WTC11 (cell line): ENCODE results near the gene SHC3. TPM values are rescaled to one million over a fixed set of nuclear protein-coding genes. Genes with fewer than 3 reads are reported as not detected.

ENCODE experiments used
- ATAC-seq: fragments of 200-7000 bp; cut with Tn5 transposase; 2 replicates; pipeline ENCODE4 v1.10.0; 2021; ENCODE audit warnings: mild to moderate bottlenecking, moderate library complexity
- CTCF ChIA-PET: fragments of 300-600 bp; sonication (Branson Sonifier 250); formaldehyde crosslinking; loops from one replicate; lab custom pipeline; 2021; ENCODE audit warnings: antibody characterized with exemption; lab: Charles Lee
- POLR2A ChIA-PET: fragments of 350-600 bp; sonication (Branson Sonifier 250); formaldehyde crosslinking; loops from one replicate; lab custom pipeline; 2021; ENCODE audit warnings: antibody characterized with exemption; lab: Charles Lee
- DNase-seq: peaks from one replicate; pipeline ENCODE4 v3.0.0; 2021; ENCODE audit warnings: low spot score
- H3K27ac Mint-ChIP-seq: 2 replicates; pipeline ENCODE4 v1.8.0; 2021; ENCODE audit warnings: mixed read lengths
- H3K27me3 Mint-ChIP-seq: 2 replicates; pipeline ENCODE4 v1.8.0; 2021; ENCODE audit warnings: low read depth, mild to moderate bottlenecking, moderate library complexity, mixed read lengths
- H3K36me3 Mint-ChIP-seq: 2 replicates; pipeline ENCODE4 v1.8.0; 2021; ENCODE audit warnings: mixed read lengths
- H3K4me1 Mint-ChIP-seq: 2 replicates; pipeline ENCODE4 v1.8.0; 2022; ENCODE audit warnings: mixed read lengths
- H3K4me3 Mint-ChIP-seq: 2 replicates; pipeline ENCODE4 v1.8.0; 2021; ENCODE audit warnings: mild to moderate bottlenecking, moderate library complexity, mixed read lengths
- H3K9me3 Mint-ChIP-seq: 2 replicates; pipeline ENCODE4 v1.8.0; 2021; ENCODE audit warnings: mixed read lengths
- AFF4 ChIP-seq: sonication (generic); formaldehyde crosslinking; IDR thresholded peaks from 2 replicates; pipeline ENCODE4 v1.8.1; 2023; ENCODE audit warnings: mild to moderate bottlenecking, missing genetic modification reagents, borderline replicate concordance
- AR ChIP-seq: fragments of 250-450 bp; sonication (Bioruptor Pico); IDR thresholded peaks from 2 replicates; pipeline ENCODE4 v1.9.0; 2021; ENCODE audit warnings: mild to moderate bottlenecking
- ATF1 ChIP-seq: sonication (generic); formaldehyde crosslinking; IDR thresholded peaks from 2 replicates; pipeline ENCODE4 v1.8.1; 2023; ENCODE audit warnings: mild to moderate bottlenecking, moderate library complexity, missing genetic modification reagents
- ELF4 ChIP-seq: sonication (generic); formaldehyde crosslinking; IDR thresholded peaks from 2 replicates; pipeline ENCODE4 v1.8.1; 2022; ENCODE audit warnings: low read depth, mild to moderate bottlenecking, moderate library complexity, missing genetic modification reagents
- FOXJ3 ChIP-seq: sonication (generic); formaldehyde crosslinking; IDR thresholded peaks from 2 replicates; pipeline ENCODE4 v1.9.0; 2021; ENCODE audit warnings: missing genetic modification reagents, mild to moderate bottlenecking, borderline replicate concordance
- PREB ChIP-seq: sonication (generic); formaldehyde crosslinking; IDR thresholded peaks from 2 replicates; pipeline ENCODE4 v1.8.1; 2022; ENCODE audit warnings: mild to moderate bottlenecking, missing genetic modification reagents, moderate library complexity, borderline replicate concordance
- RELA ChIP-seq: sonication (generic); formaldehyde crosslinking; IDR thresholded peaks from 2 replicates; pipeline ENCODE4 v1.8.1; 2022; ENCODE audit warnings: missing genetic modification reagents, mild to moderate bottlenecking, borderline replicate concordance
- ZNF317 ChIP-seq: sonication (generic); formaldehyde crosslinking; IDR thresholded peaks from 2 replicates; pipeline ENCODE4 v1.8.1; 2023; ENCODE audit warnings: low read depth, mild to moderate bottlenecking, moderate library complexity, missing genetic modification reagents, borderline replicate concordance
- total RNA-seq: library from RNA; stranded (reverse); gene quantifications from 3 replicates; pipeline ENCODE4 v1.2.3, GENCODE V29; 2021
- TF ChIP-seq, protein P1 (sequence below): fragments of 250-450 bp; sonication (Bioruptor Pico); IDR thresholded peaks from 2 replicates; pipeline ENCODE4 v1.9.0; 2021; ENCODE audit warnings: moderate library complexity, mild to moderate bottlenecking, inconsistent platforms, borderline replicate concordance
- TF ChIP-seq, protein P2 (sequence below): sonication (generic); formaldehyde crosslinking; IDR thresholded peaks from 2 replicates; pipeline ENCODE4 v1.8.1; 2022; ENCODE audit warnings: missing genetic modification reagents, borderline replicate concordance
- TF ChIP-seq, protein P3 (sequence below): sonication (generic); formaldehyde crosslinking; IDR thresholded peaks from 2 replicates; pipeline ENCODE4 v1.8.0; 2022; ENCODE audit warnings: mild to moderate bottlenecking, missing genetic modification reagents

SHC3 gene
- total RNA-seq, 1 experiment from 2014 or later: 4.9 TPM

GRCh38 chr9:89071591-89071990 lies 107.0 kb downstream of the SHC3 start (continued):
- no peak for TF ChIP-seq AFF4 (CRISPR knock-in tag)
- TF ChIP-seq, all 79 proteins: peak for 0

GRCh38 chr9:89066835-89067234 lies 111.8 kb downstream of the SHC3 start:
- ChIA-PET POLR2A (no interaction called here), CTCF (no interaction called here)
- H3K36me3 Mint-ChIP-seq: peaks cover 3% of the 10 kb centered on the region
- H3K9me3 Mint-ChIP-seq: no peaks in the 10 kb centered on the region
- H3K4me3 Mint-ChIP-seq: no peak overlapping the region
- TF ChIP-seq FOXJ3 (CRISPR knock-in tag) (no peak), ZNF317 (CRISPR knock-in tag) (no peak), PREB (CRISPR knock-in tag) (no peak), AR (CRISPR knock-in tag) (no peak), RELA (no peak)
- TF ChIP-seq, protein P1, sequence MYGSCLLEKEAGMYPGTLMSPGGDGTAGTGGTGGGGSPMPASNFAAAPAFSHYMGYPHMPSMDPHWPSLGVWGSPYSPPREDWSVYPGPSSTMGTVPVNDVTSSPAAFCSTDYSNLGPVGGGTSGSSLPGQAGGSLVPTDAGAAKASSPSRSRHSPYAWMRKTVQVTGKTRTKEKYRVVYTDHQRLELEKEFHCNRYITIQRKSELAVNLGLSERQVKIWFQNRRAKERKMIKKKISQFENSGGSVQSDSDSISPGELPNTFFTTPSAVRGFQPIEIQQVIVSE (CRISPR knock-in tag): no peak
- TF ChIP-seq, protein P2, sequence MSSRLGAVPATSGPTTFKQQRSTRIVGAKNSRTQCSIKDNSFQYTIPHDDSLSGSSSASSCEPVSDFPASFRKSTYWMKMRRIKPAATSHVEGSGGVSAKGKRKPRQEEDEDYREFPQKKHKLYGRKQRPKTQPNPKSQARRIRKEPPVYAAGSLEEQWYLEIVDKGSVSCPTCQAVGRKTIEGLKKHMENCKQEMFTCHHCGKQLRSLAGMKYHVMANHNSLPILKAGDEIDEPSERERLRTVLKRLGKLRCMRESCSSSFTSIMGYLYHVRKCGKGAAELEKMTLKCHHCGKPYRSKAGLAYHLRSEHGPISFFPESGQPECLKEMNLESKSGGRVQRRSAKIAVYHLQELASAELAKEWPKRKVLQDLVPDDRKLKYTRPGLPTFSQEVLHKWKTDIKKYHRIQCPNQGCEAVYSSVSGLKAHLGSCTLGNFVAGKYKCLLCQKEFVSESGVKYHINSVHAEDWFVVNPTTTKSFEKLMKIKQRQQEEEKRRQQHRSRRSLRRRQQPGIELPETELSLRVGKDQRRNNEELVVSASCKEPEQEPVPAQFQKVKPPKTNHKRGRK (CRISPR knock-in tag): no peak
- TF ChIP-seq, protein P3, sequence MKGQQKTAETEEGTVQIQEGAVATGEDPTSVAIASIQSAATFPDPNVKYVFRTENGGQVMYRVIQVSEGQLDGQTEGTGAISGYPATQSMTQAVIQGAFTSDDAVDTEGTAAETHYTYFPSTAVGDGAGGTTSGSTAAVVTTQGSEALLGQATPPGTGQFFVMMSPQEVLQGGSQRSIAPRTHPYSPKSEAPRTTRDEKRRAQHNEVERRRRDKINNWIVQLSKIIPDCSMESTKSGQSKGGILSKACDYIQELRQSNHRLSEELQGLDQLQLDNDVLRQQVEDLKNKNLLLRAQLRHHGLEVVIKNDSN (CRISPR knock-in tag): no peak
- TF ChIP-seq, all 79 proteins: peak for 0
- no peak for ATAC-seq
- Mint-ChIP-seq H3K27ac (no peak overlapping the region), H3K4me1 (no peaks in the 10 kb centered on the region), H3K27me3 (no peaks in the 10 kb centered on the region)
- DNase-seq: no peak

GRCh38 chr9:89065921-89066320 lies 112.7 kb downstream of the SHC3 start:
- no peaks in the 10 kb centered on the region for H3K27me3 Mint-ChIP-seq
- POLR2A ChIA-PET: no interaction called here
- H3K4me1 Mint-ChIP-seq: no peaks in the 10 kb centered on the region
- H3K27ac Mint-ChIP-seq: no peak overlapping the region
- CTCF ChIA-PET: no interaction called here
- no peak overlapping the region for H3K4me3 Mint-ChIP-seq
- no peaks in the 10 kb centered on the region for H3K9me3 Mint-ChIP-seq
- H3K36me3 Mint-ChIP-seq: peaks cover 3% of the 10 kb centered on the region
- ATAC-seq (no peak), DNase-seq (no peak)
- TF ChIP-seq ELF4 (CRISPR knock-in tag): no peak
- TF ChIP-seq AR (CRISPR knock-in tag): no peak
- TF ChIP-seq AFF4 (CRISPR knock-in tag): no peak
- no peak for TF ChIP-seq ATF1
- no peak for TF ChIP-seq RELA
- TF ChIP-seq, protein P1 (CRISPR knock-in tag): no peak
